Femur (tissue), 1 donor: ENCODE data around the gene ECE1.
"Not testable (repeated sequence)": the region's sequence is repeated elsewhere in the genome, so short reads cannot be mapped to it uniquely, and the experiment has no call there.

Experiments used
- DNase-seq: peaks from one replicate; pipeline ENCODE4 v3.0.0-alpha.2; 2017

The ECE1 gene

DNA sequence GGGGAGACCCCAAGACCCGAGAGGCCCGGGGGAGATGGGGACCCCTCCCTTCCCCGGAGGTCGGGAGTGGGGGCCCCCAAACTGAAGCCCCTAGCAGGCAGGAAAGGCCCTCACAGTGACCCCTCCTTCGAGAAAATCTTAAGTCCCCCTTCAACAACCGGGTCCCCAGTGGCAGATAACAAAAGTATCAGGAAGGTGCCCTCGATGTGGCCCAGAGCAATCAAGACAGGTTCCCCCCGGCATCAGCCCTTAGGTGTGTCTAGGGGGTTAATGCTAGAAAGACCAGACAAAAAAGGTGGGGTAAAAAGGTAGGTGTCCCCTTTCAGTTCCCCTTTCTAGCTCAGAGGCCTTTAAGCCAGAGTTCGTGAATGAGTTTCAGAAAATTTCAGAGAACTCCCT, 282 bp upstream of the ECE1 start:
- DNase-seq, result no peak

DNA sequence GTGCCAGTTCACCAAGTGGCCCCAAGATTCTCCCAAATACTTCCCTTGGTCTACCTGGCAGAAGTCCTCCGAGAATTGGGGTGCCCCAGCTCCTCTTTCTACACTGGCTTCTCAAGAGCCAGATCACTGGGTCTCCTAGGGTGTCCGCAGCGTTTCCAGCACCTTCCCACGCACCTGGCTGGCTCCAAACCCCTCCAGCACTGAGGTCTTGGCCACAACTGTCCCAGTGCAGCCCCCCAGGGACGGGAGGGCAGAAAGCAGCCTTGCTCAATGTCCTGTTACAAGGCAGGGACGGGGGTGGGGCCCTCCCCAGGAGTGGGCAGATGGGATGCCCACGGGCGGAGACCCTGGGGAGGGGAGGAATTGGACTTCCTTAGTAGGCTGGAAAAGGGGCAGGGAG, 1.1 kb downstream of the ECE1 start:
- no peak for DNase-seq

- DNase-seq, result no peak
Measured at GRCh38 chr1:21287905-21288514, 2.3 kb downstream of the ECE1 start.

- not testable (repeated sequence) for DNase-seq
Measured at GRCh38 chr1:21285386-21285785, 4.9 kb downstream of the ECE1 start.

DNA sequence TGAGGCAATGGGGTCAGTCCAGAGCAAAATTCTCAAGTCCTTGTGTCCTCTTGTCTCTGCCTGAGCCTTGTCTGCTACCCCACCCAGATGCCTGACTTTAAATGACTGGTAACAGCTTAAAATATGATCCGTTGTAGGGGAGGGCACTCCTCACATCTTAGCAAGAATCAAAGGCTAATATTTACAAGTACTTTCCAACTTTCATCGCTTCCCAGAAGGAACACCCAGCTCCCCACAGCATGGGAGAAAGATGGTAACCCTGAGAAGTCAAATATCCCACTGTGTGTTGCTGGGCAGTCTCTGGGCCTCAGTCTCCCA, 5.2 kb downstream of the ECE1 start:
- DNase-seq, result no peak

GRCh38 chr1:21284206-21285054, 5.8 kb downstream of the ECE1 start:
- DNase-seq, result peak; percentile 56

GRCh38 chr1:21283524-21283923, 6.7 kb downstream of the ECE1 start:
- no peak for DNase-seq

- DNase-seq, result not testable (repeated sequence)
Measured at GRCh38 chr1:21282020-21282419, 8.2 kb downstream of the ECE1 start.

- DNase-seq, result no peak
Measured at GRCh38 chr1:21280482-21280881, 9.8 kb downstream of the ECE1 start.

DNA sequence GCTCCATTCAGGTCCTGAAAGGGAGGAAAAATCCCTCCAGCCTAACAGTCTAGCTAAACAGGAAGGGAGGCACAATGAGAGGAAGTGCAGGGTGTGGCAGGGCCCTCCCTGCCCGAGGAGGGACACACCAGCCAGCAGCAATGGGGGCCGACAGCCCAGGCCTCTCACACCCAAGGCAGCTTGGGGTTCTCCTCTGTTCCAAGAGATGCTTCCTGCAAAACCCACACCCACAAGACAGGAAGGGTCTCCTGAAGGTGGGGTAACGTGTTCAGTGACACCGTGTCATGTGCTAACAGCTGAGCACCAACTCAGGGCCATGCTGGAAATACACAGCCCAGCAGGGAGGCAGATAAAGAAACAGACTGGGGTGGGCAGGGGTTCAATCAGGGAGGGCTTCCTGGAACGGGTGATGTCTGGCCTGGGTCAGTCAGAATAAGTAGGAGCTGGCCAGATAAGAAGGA, 10.2 kb downstream of the ECE1 start:
- no peak for DNase-seq

- no peak for DNase-seq
Measured at GRCh38 chr1:21278860-21279845, 11.1 kb downstream of the ECE1 start.

GRCh38 chr1:21278208-21278859, 11.9 kb downstream of the ECE1 start:
- DNase-seq, result no peak

DNA sequence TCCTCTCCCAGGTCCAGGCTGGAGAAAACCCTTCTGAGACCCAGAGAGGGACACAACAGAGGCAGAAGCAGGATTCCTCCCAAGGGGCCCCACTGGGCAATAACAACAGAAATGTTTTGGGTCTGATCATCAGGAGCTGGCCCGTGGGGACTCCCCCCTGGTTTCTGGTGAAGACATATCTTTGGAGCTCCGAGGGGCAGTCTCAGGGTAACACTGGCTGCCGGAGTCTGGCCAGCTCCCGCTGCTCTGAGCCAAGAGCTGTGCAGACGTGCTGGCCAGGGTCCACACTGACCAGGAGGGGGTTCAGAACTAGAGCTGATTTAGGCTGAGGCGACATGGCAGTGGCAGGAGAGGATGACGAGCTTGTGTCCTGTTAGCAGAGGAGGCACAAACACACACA, 13.1 kb downstream of the ECE1 start:
- no peak for DNase-seq

GRCh38 chr1:21272540-21272939, 17.7 kb downstream of the ECE1 start:
- no peak for DNase-seq

GRCh38 chr1:21271550-21271949, 18.7 kb downstream of the ECE1 start:
- DNase-seq, result no peak

DNA sequence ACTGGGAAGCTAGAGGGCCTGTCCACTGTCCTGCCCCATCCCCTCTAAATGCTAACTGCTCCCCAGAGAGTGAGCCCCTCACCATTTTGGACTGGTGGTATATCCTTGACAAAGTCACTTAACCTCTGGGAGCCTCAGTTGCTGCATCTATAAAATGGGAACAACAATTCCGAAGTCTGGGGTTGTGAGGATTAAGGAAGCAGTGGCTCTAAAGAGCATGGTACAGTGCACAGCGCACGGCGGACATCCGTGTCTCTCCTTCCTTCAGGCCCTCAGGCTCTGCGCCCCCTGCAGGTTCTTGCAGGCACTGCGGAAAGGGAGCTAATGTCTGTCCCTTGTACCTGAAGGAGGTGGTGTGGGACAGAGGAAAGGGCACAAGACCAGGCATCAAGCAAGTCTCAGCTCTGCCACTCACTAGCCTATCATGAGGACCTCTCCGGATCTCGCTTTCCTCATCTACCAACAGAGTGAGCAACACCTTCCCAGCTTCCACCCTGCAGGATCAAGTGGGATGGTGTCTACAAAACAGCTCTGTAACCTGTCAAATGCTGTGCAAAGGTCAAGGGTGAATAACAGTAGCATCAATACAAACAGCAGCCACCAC, 20.1 kb downstream of the ECE1 start:
- peak; percentile 61 for DNase-seq

GRCh38 chr1:21269461-21270085, 20.7 kb downstream of the ECE1 start:
- no peak for DNase-seq

DNA sequence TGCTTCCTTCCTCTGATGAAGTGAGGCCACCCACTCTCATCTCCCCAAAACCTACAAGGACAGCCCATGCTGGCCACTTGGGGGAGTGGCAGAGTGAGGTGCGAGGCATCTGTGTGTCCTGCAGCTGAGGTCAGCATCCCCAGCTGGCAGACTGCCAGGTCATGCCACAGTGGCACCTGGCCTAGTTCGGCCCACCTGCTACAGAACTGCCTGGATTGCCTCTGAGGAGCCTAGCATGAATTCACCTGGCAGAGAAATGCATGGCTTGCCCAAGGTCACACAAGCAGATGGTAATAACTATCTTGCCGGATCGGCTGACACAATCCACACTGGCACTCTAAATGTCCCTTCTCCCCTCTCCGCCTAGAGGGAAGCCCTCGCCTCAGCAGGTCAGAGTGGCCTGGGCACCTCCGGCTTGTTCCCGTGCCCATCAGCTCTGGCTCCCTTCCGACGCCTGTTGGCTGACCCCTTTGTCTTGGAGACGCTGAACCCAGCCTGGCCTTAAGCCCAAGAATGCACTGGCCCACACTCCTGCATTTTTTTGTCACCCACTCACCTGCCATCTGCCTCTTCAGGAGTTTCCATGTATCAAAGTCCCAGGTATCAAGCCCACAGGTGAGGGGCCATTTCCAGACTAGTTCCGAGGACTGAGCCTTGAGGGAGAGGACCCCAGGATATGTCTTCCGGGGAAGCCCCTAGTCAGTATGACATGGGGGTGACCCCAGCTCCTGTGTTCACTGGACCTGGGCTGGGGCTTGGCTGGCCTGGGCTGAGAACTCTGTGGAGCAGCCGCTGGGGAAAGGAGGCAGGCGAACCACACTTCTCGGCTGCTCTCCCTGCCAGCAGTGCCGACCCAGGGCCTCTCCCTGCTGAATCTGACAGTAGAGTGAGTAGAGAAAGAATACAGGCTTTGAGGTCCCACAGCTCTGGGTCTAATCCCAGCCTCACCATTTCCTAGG, 21.7 kb downstream of the ECE1 start:
- DNase-seq, result no peak

- DNase-seq, result no peak
Measured at GRCh38 chr1:21267191-21268077, 22.8 kb downstream of the ECE1 start.
